Cerebellar nuclear complex (tissue), 1 donor: ENCODE results near the gene C12orf43.

Source experiments
- DNase-seq, 2 experiments: peaks; one replicate each; lab custom pipeline; 2025; lab: John Stamatoyannopoulos, UW

The C12orf43 gene

DNA sequence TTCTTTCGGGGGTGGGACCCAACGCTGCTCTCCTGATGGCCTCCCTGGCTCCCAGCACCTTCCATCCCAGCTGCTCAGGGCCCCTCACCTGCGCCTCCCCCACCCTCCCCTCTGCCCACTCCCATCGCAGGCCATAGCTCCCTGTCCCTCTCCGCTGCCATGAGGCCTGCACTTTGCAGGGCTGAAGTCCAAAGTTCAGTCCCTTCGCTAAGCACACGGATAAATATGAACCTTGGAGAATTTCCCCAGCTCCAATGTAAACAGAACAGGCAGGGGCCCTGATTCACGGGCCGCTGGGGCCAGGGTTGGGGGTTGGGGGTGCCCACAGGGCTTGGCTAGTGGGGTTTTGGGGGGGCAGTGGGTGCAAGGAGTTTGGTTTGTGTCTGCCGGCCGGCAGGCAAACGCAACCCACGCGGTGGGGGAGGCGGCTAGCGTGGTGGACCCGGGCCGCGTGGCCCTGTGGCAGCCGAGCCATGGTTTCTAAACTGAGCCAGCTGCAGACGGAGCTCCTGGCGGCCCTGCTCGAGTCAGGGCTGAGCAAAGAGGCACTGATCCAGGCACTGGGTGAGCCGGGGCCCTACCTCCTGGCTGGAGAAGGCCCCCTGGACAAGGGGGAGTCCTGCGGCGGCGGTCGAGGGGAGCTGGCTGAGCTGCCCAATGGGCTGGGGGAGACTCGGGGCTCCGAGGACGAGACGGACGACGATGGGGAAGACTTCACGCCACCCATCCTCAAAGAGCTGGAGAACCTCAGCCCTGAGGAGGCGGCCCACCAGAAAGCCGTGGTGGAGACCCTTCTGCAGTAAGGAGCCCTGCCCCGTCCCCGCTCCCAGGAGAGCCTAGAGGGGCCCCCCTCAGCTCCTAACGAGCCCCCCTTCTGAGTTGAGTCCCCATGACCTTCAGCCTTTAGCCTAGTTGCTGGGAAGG lies 37.7 kb downstream of the C12orf43 start, which contains the start of gene HNF1A:
Gene HNF1A (plus strand): TSS at position 248 of the 924 bp plus-strand sequence. CDS start 226 bp downstream, at position 474.
- DNase-seq = no peak

DNA sequence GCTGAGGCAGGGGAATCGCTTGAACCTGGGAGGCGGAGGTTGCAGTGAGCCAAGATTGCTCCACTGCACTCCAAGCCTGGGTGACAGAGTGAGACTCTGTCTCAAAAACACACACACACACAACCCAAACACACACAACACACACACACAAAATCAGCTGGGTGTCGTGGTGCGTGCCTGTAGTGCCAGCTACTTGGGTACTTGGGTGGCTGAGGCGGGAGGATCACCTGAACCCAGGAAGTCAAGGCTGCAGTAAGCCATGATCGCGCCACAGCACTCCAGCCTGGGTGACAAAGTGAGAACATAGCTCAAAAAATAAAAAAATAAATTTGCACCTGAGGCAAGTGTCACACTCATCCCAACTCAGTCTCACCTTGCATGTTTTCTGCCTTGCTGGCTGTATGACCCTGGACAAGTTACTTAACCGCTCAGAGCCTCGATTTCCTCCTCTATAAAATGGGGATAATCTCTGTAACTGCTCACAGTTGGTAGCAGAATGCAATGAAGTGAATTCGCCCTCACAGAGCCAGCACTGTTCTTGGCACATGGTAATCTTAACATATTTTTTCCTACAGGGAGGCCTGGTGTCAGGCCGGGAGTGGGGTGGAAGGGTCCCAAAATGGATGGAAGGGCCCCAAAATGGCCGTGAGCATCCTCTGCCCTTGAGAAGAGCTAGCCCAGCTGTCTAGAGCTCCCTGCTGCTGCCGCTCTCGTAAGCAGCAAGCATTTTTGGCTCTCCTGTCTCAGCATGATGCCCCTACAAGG lies 38.6 kb downstream of the C12orf43 start:
- no peak for DNase-seq

DNA sequence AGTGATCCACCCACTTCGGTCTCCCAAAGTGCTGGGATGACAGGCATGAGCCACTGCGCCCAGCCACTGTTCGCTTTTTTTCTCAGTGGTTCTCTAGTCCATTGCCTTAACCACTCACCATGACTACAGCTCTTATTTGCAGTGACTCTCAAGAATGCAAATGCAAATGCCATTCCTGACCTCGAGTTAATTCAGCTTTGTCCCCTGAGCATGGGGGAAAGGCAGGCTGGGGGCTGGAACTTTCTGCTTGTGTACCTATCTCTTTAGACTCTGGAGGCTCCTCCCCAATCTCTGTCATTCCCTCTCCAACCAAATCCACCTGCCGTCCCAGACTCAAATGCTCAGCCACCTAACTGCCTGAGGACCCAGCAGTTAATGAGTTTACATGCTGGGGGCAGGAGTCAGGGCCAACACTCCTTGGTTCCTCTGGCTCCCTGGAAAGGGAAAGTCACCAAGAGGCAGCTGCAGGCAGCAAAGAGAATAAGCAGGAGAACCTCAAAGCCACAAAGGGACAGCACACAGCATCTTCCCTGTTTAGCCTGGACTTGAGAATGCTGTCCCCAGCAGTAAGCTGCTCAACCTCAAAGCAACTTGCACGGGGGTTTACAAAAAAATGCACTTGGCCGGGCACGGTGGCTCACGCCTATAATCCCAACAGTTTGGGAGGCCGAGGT lies 43.3 kb downstream of the C12orf43 start:
- DNase-seq = no peak

DNA sequence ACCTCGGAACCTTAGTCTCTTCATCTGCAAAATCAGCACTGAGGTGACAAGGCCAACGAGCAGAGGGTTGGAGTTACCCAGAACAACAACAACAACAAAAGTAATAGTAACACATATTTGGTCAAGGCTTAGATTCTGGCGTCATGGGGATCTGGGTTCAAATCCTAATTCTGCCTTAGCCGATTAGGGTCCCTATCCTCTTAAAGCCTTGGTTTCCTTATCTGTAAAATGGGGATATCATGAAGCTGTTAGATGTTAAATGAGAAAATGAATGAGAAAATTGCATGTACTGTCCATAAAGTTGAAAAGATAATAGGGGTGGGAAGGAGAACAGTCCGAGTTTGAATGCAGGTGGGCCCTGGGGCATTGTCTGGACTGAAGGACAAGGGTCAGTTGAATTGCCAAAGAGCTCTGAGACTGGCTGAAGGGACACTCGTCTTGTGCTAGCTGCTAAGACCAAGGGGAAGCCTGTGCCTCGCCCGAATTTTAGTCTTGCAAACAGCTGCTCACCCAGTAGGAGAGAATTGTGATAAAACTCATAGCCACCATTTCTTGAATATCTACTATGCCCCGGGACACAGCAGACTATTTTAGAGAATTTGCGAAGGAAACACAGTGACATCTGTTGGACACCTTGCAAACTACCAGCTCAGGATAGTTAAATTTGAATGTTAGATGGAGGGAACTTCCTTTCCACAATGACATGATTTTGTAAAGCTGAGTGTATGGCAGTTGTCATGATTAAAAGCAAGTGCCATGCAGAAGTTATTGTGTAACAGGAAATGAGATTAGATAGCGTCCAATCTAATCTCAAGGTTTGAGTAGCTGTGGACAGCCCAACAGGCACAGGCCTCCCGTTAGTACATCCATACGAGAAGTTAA lies 44.7 kb downstream of the C12orf43 start:
- peak in 1 of 2 experiments; percentile 17 for DNase-seq

DNA sequence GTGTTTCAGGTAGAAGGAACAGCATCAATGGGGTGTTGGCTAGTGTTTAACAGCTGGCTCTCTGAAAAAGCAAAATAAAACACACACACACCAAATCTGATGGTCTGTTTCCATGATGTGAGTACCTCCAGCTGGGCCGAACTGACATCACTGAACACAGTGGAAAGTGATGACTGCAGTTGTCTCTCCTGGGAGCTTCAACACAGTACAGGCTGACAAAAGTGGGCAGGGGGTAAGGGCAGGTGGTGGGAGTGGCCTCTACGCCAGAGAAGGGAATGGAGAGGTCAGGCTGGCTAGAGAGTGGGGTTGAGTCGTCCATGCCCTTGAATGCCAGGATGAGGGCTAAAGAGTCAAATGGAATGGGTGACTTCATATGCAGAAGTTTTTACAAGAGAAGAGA lies 46.0 kb downstream of the C12orf43 start:
- no peak for DNase-seq

DNA sequence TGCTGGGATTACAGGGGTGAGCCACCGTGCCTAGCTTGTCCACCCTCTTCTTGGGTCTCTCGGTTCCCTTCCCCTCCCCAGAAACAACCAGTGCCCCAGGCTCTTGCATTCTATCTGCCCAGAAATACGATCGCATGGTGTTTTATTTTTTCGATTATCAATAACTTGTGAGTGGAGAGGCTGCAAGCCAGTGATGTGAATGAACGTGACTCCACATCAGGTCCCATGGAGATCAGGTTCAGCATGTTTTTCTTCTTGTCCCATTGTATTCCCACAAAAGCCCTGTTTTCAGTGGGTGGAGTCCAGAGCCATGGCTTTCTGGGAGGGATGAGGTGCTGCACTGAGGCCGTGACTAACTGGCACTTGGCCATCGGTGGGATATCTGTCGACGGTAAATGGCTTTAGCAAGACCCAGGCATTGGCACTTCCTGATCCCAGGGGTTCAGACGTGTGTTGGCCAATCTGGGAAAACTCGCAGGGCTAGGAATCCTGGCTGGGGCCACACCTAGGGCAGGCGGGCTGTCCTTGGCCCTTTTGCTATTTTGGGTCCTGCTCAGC lies 50.7 kb downstream of the C12orf43 start:
- DNase-seq = no peak

DNA sequence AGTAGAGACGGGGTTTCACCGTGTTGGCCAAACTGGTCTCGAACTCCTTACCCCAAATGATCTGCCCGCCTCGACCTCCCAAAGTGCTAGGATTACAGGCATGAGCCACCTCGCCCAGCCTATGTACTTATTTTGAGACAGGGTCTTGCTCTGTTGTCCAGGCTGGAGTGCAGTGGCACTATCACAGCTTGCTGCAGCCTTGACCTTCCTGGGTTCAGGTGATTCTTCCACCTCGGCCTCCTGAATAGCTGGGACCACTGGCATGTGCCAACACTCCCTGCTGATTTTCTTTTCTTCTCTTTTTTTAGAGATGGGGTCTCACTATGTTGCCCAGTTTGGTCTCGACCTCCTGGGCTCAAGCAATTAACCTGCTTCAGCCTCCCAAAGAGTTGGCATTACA lies 52.0 kb downstream of the C12orf43 start:
- no peak for DNase-seq

DNA sequence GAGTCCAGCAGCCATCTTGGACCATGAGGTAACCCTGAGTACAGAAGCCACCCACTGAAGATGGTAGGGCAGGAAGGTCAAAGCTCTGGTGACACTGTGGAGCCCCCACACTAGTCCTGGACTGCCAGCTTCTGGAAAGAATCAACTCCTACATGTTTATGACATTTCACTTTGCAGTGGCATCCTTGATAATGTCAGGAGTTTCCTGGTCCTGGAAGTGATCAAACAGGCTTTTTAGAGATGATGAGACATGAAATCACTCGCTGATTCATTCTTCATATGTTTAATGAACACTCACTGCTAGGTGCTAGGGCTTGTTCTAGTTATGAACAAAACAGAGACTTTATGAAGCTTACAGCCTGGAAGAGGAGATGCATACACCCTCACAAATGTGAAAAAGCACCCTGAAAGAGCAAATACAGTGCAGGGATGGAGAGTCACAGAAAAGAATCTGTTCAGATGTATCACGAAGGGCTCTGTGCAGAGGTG lies 53.7 kb downstream of the C12orf43 start:
- no peak for DNase-seq

DNA sequence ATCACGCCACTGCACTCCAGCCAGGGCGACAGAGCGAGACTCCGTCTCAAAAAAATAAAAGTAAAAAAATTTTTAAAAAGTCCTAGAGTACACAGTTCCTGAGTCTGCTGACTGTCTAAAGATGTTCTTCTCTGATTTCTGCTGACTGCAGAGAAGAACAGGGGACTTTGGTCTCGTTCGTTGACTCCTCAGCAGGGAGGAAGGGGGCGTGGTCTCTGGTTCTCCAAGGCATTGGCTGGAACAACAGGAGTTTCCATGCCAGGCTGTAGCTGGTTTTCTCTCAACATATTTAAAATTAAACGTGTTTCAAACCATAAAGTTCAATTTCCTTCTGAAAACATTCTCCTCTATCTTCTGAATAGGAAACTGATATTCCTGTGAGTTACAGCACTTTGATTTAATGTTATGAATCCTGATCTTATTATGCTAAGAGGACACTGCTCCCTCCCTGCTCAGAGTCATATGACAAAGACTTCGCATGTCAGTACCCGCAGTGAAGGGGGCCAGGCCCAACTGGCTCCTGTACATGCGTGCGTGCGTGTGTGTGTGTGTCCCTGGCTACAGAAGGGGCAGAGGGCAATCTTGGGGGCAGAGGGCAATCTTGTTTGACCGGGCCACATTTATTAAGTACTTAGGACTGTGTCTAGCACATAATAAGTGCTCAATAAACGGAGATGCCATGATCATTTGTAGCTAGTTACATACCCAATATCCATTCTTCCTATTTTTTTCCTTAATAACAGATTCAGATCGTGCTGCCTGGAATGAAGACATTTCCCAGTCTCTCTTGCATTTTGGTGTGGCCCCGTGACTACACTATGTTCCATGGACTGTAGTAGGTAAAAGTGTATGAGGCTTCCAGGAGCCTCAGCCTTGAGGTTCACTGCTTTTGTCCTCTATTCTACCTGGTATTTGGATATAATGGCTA lies 54.4 kb downstream of the C12orf43 start:
- DNase-seq = no peak

DNA sequence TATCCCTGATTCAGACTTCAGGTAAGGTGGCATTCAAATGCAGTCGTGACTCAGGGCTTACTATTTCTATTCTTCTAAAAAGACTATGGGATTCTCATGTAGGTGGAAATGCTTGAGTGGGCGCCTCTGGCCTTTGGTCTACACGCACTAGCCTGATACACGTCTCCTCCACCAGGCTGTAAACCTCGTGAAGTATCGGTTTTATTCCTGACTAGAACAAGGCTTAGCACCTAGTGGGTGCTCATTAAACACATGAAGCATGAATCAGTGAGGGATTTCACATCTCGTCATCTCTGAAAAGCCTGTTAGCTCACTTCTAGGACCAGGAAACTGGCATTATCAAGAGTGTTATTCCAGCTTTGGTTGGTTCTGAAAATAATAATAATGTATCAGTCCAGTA lies 55.6 kb downstream of the C12orf43 start:
- DNase-seq = no peak

DNA sequence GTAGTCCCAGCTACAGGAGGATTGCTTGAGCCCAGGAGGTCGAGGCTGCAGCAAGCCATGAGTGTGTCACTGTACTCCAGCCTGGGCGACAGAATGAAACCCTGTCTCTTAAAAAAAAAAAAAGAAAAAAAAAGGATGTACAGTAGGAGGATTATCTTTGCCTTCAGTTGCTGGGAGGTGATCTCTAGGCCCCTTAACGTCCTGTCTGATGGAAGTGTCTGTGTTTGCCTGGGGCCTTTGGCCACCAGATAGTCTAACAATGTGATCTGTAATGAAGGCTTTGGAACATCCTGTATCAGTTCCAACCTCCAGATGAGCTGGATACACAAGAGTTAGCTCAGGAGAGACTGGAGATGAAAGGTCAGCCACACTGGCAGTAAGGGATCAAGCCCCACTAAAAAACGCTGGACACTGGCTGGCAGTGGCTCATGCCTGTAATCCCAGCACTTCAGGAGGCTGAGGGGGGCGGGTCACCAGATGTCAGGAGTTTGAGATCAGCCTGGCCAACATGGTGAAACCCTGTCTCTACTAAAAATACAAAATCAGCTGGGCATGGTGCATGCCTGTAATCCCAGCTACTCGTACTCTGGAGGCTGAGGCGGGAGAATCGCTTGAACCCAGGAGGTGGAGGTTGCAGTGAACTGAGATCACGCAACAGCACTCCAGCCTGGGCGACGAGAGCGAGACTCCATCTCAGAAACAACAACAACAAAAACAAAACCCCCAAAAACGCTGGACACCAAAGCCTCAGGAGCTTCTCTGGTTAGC lies 57.0 kb downstream of the C12orf43 start:
- DNase-seq = no peak

DNA sequence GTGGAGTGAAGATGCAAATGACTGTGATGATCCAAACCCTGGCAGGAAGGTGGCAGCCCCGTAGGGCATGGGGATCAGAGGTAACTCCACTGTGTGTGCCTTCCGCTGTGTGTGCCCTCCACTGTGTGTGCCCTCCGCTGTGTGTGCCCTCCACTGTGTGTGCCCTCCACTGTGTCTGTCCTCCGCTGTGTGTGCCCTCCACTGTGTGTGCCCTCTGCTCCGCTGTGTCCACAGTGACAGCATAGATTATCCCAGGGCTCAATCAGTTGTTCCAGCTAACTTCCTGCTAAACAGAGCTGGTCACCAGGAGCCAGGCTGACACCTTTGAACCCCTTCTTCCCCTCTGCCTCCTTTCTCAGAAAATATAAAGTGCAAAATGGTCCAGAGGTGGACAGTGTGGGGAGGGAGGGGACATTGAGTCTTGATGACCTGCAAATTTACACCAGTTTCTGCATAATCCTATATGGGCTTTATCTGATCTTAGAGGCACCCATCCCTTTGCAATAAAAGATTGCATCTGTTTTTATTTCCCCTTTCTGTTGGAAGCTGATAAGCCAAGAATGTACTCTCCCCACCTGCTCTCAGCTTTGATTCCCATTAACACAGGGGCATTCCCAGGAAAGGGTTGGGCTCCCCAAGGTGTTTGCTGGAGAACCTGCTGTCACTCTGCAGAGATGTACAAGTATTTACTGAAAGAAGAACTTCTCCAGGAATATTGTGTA lies 59.5 kb downstream of the C12orf43 start:
- DNase-seq = no peak

DNA sequence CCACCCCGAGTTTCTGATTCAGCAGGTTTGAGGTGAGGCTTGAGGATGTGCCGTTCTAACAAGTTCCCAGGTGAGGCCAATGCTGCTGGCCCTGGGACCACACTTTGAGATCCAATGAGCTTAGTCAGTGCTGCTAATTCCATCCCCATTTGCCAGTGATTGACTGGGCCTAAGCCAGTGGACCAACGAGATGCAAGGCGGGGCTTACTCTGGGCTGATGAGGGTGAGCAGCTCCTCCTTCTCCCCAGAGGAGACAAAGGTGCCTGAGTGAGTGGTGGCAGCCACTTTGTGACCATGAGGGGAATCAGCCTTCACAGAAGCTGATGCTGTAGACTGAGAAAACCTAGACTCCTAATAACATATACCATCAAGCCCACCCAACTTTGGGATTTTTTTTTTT lies 61.1 kb downstream of the C12orf43 start:
- DNase-seq = no peak

DNA sequence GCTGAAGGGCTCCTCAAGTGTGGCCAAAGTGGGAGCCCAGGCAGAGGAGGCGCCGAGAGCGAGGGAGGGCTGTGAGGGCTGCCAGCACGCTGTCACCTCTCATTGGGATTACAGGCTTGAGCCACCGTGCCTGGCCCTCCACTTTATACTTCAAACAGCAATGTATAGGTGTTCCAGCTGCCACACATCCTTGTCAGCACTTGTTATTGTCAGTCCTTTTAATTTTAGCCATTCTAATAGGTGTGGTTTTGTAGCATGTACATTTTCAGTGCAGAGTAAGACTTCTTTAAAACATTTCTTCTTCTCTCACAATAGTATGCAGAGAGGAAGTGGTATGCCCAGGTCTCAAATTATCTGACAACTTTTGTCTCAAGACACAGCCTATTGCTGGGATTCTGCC lies 65.5 kb downstream of the C12orf43 start:
- no peak for DNase-seq
